ENCODE measurements around the gene AMER3.

Gene AMER3

DNA sequence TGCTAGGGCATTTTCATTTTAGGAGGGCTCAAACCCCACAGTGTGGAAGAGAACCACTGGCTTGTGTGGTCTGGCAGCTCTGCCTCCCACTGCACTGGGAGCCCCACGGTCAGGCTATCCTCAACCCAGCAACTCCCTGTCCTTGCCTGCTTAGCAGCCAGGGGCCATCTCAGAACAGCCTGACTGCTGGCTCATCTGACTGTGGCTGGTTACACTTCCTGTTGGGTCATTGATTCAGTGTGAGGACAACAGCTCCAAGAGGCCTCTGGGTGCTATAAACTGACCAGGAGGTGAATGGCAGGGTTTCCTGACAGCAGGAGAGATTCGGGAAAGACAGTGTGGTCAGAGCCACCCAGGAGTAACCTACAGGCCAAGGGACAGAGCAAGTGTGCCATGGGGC, 40.1 kb downstream of the AMER3 start:
- TF ChIP-seq, protein P1, sequence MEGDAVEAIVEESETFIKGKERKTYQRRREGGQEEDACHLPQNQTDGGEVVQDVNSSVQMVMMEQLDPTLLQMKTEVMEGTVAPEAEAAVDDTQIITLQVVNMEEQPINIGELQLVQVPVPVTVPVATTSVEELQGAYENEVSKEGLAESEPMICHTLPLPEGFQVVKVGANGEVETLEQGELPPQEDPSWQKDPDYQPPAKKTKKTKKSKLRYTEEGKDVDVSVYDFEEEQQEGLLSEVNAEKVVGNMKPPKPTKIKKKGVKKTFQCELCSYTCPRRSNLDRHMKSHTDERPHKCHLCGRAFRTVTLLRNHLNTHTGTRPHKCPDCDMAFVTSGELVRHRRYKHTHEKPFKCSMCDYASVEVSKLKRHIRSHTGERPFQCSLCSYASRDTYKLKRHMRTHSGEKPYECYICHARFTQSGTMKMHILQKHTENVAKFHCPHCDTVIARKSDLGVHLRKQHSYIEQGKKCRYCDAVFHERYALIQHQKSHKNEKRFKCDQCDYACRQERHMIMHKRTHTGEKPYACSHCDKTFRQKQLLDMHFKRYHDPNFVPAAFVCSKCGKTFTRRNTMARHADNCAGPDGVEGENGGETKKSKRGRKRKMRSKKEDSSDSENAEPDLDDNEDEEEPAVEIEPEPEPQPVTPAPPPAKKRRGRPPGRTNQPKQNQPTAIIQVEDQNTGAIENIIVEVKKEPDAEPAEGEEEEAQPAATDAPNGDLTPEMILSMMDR (IDR thresholded peaks at IDR 0.05; ENCODE audit: low read depth, low read length): no peak
- DNase-seq (ENCODE audit: low read depth in 2 of 2): no peak
- H3K4me3 ChIP-seq (replicated peaks in 1 of 2; ENCODE audit: low read depth in 2 of 2, low read length in 2 of 2): no peak overlapping the region

DNA sequence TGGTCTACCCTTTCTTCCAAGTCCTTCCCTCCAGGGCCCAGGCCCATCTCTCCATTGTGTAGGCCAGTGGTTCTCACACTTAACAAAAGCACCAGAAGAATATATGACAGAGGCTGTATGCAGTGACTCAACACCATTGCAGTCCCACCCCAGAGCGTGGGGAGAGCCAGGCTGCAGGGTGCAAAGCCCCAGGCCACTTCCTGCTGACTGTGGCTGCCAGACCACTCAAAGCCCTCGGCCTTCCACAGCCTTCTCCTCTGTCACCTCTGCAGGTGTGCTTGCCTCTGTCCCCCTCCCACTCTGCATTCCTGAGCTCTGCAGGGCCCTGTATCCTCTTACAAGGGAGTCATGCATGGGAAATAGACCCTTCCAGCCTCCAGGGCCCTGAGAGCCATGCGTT, 41.0 kb downstream of the AMER3 start:
- no peak overlapping the region for H3K4me3 ChIP-seq (replicated peaks in 1 of 2; ENCODE audit: low read depth in 2 of 2, low read length in 2 of 2)
- TF ChIP-seq, protein P1 (IDR thresholded peaks at IDR 0.05; ENCODE audit: low read depth, low read length): no peak
- DNase-seq (ENCODE audit: low read depth in 2 of 2): no peak

DNA sequence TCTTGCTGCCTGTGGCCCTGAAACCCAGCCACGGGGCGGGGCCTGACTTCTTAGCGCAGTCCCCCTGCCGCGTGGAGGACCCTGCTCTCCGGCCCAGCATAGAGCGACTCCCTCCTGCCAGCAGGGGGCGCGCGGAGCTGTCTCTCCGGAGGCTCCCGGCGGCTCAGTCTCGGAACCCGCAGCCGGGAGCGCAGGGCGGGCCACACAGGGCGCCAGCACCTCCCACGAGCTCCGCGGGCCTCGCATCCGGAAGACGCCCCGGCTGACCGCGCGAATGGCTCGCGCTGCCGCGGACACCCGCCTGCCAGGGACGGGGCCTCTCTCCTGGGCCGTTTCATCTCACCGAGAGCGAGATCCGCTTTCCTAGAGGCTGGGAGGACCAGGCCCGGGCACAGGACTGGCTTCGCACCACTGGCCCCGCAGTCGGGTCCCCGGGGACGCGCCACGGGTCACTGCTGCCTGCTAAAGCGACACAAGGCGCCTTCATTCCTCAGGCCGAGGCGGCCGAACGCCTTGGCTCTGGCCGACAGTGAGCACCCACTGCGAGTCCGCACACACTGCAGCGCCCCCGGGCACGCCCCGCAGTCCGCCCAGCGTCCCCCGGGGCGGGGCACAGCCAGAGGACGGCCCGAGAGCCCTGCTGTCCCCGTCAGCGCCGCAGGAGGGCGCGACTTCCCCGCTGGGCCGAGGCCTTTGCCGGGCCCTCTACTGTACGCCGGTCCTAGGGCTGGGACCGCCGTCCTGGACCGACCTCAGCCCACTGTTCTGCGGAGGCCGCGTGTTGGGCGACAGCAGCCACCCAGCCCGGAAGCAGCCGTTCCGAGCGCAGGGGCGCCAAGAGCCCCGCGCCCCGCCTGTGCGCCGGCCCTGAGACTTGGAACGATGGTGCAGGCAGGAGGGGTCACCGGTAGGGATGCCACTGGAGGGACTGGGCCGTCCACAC, 42.4 kb downstream of the AMER3 start:
- DNase-seq (ENCODE audit: low read depth in 2 of 2): peak; percentile 83 to 92
- TF ChIP-seq, protein P1 (IDR thresholded peaks at IDR 0.05; ENCODE audit: low read depth, low read length): peak; percentile 80
- H3K4me3 ChIP-seq (replicated peaks in 1 of 2; ENCODE audit: low read depth in 2 of 2, low read length in 2 of 2): peak overlapping the region; percentile 77

DNA sequence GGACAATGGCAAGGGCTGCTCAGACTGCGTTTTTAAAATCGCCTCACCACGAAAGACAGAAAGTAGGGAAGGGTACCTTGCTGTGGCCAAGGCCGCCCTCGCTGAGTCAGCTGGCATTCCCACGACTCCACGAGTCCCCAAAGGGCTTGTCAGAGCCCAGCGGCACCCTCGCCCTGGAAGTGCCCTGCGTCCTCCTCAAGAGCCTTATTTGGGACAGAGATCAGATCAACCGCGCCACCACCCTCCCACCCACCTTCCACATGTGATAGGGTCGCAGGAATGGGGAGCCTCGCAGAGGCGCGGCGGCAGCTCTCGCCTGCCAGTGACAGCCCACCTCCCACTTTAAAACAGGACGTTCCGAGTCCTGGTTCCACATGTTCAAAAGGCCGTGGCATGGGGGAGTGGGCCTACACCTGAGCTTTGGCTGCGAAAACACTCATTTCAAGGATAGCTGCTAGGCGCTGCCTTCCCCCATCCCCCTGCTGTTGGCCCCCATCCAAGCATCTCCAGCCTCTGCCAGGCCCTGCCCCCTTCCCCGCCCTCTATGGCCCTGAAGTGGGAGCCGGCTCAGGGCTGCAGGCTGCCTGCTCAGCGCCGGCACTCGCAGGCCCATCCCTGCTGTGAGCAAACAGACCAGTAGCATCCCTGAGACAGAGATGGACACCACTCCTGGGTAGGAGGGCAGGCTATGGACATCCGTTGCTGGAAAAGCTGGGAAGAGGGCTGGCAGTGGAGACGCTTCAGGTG, 43.3 kb downstream of the AMER3 start:
- DNase-seq (ENCODE audit: low read depth in 2 of 2): peak in 1 of 2 donors; percentile 52
- peak overlapping the region; percentile 77 for H3K4me3 ChIP-seq (replicated peaks in 1 of 2; ENCODE audit: low read depth in 2 of 2, low read length in 2 of 2)
- TF ChIP-seq, protein P1 (IDR thresholded peaks at IDR 0.05; ENCODE audit: low read depth, low read length): no peak

DNA sequence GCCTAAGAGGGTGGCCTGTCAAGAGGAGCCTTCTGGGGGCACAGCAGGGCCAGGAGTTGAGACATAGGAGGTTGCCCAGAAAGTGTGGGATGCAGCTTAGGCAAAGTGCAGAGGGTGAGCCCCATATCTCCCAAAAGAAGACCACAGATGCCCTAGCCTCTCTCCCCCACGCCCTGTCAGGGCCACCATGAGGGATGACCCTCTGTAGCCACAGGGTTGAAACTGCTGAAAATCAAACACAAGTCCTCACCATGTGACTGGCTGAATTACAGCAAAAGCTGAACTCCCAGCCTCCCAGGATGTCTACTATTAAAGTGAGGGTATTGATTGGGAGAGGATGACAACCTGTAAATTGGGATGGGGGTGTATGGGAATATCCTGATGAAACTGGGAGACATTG, 44.0 kb downstream of the AMER3 start:
- no peak for DNase-seq (ENCODE audit: low read depth in 2 of 2)
- H3K4me3 ChIP-seq (replicated peaks in 1 of 2; ENCODE audit: low read depth in 2 of 2, low read length in 2 of 2): no peak overlapping the region
- TF ChIP-seq, protein P1 (IDR thresholded peaks at IDR 0.05; ENCODE audit: low read depth, low read length): no peak

DNA sequence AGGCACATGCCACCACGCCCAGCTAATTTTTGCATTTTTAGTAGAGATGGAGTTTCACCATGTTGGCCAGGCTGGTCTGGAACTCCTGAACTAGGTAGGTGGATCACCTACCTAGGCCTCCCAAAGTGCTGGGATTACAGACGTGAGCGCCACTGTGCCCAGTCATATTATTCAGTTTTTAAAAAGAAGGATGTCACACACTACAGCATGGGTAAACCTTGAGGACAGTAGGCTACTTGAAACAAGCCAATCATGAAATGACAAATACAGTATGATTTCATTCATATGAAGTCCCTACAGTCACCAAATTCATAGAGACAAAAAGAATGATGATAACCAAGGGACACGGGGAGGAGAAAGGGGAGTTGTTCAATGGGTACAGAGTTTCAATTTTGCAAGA, 50.3 kb downstream of the AMER3 start:
- TF ChIP-seq, protein P1 (IDR thresholded peaks at IDR 0.05; ENCODE audit: low read depth, low read length): no peak

More for the DNA sequence above, 50.3 kb downstream of the AMER3 start:
- DNase-seq (ENCODE audit: low read depth in 2 of 2): no peak
- H3K4me3 ChIP-seq (replicated peaks in 1 of 2; ENCODE audit: low read depth in 2 of 2, low read length in 2 of 2): no peak overlapping the region
